ENCODE data around the gene PROC. TPM values are rescaled to one million over a fixed set of nuclear protein-coding genes. Genes with fewer than 3 reads are reported as not detected.

The PROC gene
- total RNA-seq, 1 donor from 2014 or later, result 8.9 TPM

GRCh38 chr2:127389778-127390435 is 28.3 kb upstream of the PROC start:
- peaks cover 37% of the 10 kb centered on the region for H3K4me1 Mint-ChIP-seq (ENCODE audit: unreplicated experiment)
- DNase-seq (ENCODE audit: extremely low spot score, unreplicated experiment), result no peak
- no peak overlapping the region for H3K4me3 Mint-ChIP-seq
- H3K27ac Mint-ChIP-seq, result no peak overlapping the region
- TF ChIP-seq, protein P1, sequence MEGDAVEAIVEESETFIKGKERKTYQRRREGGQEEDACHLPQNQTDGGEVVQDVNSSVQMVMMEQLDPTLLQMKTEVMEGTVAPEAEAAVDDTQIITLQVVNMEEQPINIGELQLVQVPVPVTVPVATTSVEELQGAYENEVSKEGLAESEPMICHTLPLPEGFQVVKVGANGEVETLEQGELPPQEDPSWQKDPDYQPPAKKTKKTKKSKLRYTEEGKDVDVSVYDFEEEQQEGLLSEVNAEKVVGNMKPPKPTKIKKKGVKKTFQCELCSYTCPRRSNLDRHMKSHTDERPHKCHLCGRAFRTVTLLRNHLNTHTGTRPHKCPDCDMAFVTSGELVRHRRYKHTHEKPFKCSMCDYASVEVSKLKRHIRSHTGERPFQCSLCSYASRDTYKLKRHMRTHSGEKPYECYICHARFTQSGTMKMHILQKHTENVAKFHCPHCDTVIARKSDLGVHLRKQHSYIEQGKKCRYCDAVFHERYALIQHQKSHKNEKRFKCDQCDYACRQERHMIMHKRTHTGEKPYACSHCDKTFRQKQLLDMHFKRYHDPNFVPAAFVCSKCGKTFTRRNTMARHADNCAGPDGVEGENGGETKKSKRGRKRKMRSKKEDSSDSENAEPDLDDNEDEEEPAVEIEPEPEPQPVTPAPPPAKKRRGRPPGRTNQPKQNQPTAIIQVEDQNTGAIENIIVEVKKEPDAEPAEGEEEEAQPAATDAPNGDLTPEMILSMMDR (conservative IDR thresholded peaks at IDR 0.05), result no peak
- H3K9me3 Mint-ChIP-seq, result peaks cover 4% of the 10 kb centered on the region
- H3K27me3 Mint-ChIP-seq, result peaks cover 3% of the 10 kb centered on the region
- H3K36me3 Mint-ChIP-seq, result peaks cover 4% of the 10 kb centered on the region

GRCh38 chr2:127392133-127392827 is 25.9 kb upstream of the PROC start:
- Mint-ChIP-seq H3K36me3 (no peaks in the 10 kb centered on the region), H3K4me3 (no peak overlapping the region), H3K9me3 (peaks cover 4% of the 10 kb centered on the region), H3K27me3 (no peaks in the 10 kb centered on the region), H3K27ac (no peak overlapping the region), H3K4me1 (ENCODE audit: unreplicated experiment) (peaks cover 15% of the 10 kb centered on the region)
- TF ChIP-seq, protein P1 (conservative IDR thresholded peaks at IDR 0.05), result no peak
- no peak for DNase-seq (ENCODE audit: extremely low spot score, unreplicated experiment)

DNA sequence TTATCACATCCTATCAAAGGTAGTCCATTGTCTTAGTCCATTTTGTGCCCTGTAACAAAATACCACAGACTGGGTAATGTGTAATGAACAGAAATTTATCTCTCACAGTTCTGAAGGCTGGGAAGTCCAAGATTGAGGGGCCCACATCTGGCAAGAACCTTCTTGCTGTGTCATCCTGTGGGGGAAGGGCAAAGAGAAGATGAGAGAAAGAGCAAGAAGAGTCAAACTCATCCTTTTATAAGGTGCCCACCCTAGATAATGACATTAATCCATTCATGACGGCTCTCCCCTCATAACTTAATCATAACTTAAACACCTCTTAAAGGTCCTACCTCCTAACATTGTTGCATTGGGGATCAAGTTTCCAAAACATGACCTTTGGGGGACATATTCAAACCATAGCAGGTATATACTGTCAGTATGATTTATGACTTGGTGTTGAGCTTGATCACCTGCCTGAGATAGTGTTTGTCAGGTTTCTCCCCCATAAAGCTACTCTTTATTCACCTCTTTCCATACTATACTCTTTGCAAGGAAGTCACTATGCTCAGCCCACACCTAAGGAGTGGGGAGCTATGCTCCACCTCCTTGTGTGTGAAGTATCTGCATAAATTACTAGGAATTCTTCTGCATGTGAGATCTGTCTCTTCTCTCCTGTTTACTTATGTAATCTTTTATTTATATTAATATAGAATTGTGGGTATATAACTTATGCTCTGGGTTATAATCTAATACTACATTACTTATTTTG is 25.2 kb upstream of the PROC start:
- Mint-ChIP-seq H3K4me1 (ENCODE audit: unreplicated experiment) (peaks cover 15% of the 10 kb centered on the region), H3K4me3 (no peak overlapping the region), H3K36me3 (no peaks in the 10 kb centered on the region), H3K9me3 (peaks cover 4% of the 10 kb centered on the region), H3K27me3 (no peaks in the 10 kb centered on the region), H3K27ac (no peak overlapping the region)
- TF ChIP-seq, protein P1 (conservative IDR thresholded peaks at IDR 0.05), result no peak
- no peak for DNase-seq (ENCODE audit: extremely low spot score, unreplicated experiment)

DNA sequence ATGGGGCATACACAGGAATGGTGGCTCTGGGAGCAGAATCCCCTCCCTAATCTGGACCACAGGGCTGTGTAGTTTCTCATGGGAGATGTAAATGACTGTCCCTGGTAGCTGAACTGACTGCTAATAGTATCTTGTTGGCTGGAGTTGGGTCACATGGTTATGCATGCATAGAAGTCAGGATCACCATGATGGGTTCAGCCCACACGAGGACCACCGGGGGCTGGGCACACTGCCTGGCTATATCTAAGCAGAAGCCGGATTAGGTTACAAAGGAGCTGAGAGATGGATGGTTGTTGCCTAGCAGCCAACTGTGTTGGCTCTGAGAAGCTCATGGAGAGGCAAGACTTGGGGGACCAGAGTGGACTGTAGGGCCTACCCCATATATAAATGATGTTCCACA is 23.7 kb upstream of the PROC start:
- peaks cover 10% of the 10 kb centered on the region for H3K4me1 Mint-ChIP-seq (ENCODE audit: unreplicated experiment)
- H3K27me3 Mint-ChIP-seq, result no peaks in the 10 kb centered on the region
- H3K4me3 Mint-ChIP-seq, result no peak overlapping the region
- no peak overlapping the region for H3K27ac Mint-ChIP-seq
- DNase-seq (ENCODE audit: extremely low spot score, unreplicated experiment), result no peak
- no peaks in the 10 kb centered on the region for H3K36me3 Mint-ChIP-seq
- TF ChIP-seq, protein P1 (conservative IDR thresholded peaks at IDR 0.05), result no peak
- peaks cover 4% of the 10 kb centered on the region for H3K9me3 Mint-ChIP-seq

- Mint-ChIP-seq H3K27ac (no peak overlapping the region), H3K4me3 (no peak overlapping the region), H3K36me3 (no peaks in the 10 kb centered on the region), H3K9me3 (peaks cover 4% of the 10 kb centered on the region), H3K4me1 (ENCODE audit: unreplicated experiment) (peaks cover 18% of the 10 kb centered on the region), H3K27me3 (peaks cover 3% of the 10 kb centered on the region)
- TF ChIP-seq, protein P1 (conservative IDR thresholded peaks at IDR 0.05), result no peak
- DNase-seq (ENCODE audit: extremely low spot score, unreplicated experiment), result no peak
Observed at GRCh38 chr2:127397568-127398238, 20.5 kb upstream of the PROC start.

Measured in type B pancreatic cell (in vitro differentiated cells).